Ishikawa (cell line): ENCODE measurements around the gene SWT1.

Source experiments
- CEBPB ChIP-seq: IDR thresholded peaks from 2 replicates; pipeline ENCODE4 v1.6.1; 2012
- CREB1 ChIP-seq: IDR thresholded peaks from 2 replicates; pipeline ENCODE4 v1.6.1; 2012; ENCODE audit warnings: low read depth
- EGR1 ChIP-seq: IDR thresholded peaks from 2 replicates; pipeline ENCODE4 v1.6.1; 2012
- EP300 ChIP-seq: IDR thresholded peaks from 2 replicates; pipeline ENCODE4 v1.6.1; 2012; ENCODE audit warnings: borderline replicate concordance
- FOXM1 ChIP-seq: IDR thresholded peaks from 2 replicates; pipeline ENCODE4 v1.6.1; 2012; ENCODE audit warnings: low read depth, borderline replicate concordance
- NFIC ChIP-seq: IDR thresholded peaks from 2 replicates; pipeline ENCODE4 v1.6.1; 2012
- RAD21 ChIP-seq: IDR thresholded peaks from 2 replicates; pipeline ENCODE4 v1.6.1; 2012; ENCODE audit warnings: low read depth
- TAF1 ChIP-seq: IDR thresholded peaks from 2 replicates; pipeline ENCODE4 v1.6.1; 2012; ENCODE audit warnings: low read depth, mild to moderate bottlenecking
- TCF12 ChIP-seq: IDR thresholded peaks from 2 replicates; pipeline ENCODE4 v1.6.1; 2012; ENCODE audit warnings: low read depth
- TEAD4 ChIP-seq: IDR thresholded peaks from 2 replicates; pipeline ENCODE4 v1.6.1; 2012
- YY1 ChIP-seq: IDR thresholded peaks from 2 replicates; pipeline ENCODE4 v1.6.1; 2012; ENCODE audit warnings: low read depth
- ZBTB7A ChIP-seq: IDR thresholded peaks from 2 replicates; pipeline ENCODE4 v1.6.1; 2012; ENCODE audit warnings: low read depth
- TF ChIP-seq, protein P1 (sequence below): IDR thresholded peaks from 2 replicates; pipeline ENCODE4 v1.6.1; 2012; ENCODE audit warnings: low read depth, mild to moderate bottlenecking
- TF ChIP-seq, protein P2 (sequence below): IDR thresholded peaks from 2 replicates; pipeline ENCODE4 v1.6.1; 2012
- TF ChIP-seq, protein P3 (sequence below): IDR thresholded peaks from 2 replicates; pipeline ENCODE4 v1.6.1; 2012

The SWT1 gene

DNA sequence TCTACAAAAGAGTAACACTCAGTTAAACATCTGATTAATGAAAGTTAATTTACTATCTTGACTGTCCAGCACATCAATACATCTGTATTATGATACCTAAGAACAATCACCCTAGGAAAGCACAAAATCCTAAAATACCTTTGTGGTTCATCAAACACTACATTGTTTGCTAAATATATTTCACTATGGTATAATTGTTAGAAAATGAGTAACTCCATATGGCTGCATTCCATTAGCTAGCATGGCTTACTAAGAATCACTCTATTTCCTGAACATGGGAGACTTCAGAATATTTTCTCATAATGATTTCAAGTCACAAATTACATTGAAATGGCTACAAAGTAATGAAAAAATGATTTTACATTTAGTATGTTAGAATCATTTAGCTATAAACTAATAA lies 12.7 kb upstream of the SWT1 start:
- TF ChIP-seq CREB1, result no peak
- no peak for TF ChIP-seq TCF12
- TF ChIP-seq FOXM1, result no peak
- TF ChIP-seq, protein P1, sequence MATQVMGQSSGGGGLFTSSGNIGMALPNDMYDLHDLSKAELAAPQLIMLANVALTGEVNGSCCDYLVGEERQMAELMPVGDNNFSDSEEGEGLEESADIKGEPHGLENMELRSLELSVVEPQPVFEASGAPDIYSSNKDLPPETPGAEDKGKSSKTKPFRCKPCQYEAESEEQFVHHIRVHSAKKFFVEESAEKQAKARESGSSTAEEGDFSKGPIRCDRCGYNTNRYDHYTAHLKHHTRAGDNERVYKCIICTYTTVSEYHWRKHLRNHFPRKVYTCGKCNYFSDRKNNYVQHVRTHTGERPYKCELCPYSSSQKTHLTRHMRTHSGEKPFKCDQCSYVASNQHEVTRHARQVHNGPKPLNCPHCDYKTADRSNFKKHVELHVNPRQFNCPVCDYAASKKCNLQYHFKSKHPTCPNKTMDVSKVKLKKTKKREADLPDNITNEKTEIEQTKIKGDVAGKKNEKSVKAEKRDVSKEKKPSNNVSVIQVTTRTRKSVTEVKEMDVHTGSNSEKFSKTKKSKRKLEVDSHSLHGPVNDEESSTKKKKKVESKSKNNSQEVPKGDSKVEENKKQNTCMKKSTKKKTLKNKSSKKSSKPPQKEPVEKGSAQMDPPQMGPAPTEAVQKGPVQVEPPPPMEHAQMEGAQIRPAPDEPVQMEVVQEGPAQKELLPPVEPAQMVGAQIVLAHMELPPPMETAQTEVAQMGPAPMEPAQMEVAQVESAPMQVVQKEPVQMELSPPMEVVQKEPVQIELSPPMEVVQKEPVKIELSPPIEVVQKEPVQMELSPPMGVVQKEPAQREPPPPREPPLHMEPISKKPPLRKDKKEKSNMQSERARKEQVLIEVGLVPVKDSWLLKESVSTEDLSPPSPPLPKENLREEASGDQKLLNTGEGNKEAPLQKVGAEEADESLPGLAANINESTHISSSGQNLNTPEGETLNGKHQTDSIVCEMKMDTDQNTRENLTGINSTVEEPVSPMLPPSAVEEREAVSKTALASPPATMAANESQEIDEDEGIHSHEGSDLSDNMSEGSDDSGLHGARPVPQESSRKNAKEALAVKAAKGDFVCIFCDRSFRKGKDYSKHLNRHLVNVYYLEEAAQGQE, result no peak
- no peak for TF ChIP-seq RAD21
- TF ChIP-seq NFIC, result no peak
- TF ChIP-seq TEAD4, result no peak
- TF ChIP-seq EGR1, result no peak
- TF ChIP-seq, protein P2, sequence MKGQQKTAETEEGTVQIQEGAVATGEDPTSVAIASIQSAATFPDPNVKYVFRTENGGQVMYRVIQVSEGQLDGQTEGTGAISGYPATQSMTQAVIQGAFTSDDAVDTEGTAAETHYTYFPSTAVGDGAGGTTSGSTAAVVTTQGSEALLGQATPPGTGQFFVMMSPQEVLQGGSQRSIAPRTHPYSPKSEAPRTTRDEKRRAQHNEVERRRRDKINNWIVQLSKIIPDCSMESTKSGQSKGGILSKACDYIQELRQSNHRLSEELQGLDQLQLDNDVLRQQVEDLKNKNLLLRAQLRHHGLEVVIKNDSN, result no peak
- TF ChIP-seq CEBPB, result no peak
- no peak for TF ChIP-seq TAF1
- TF ChIP-seq EP300, result no peak
- no peak for TF ChIP-seq ZBTB7A
- no peak for TF ChIP-seq YY1

DNA sequence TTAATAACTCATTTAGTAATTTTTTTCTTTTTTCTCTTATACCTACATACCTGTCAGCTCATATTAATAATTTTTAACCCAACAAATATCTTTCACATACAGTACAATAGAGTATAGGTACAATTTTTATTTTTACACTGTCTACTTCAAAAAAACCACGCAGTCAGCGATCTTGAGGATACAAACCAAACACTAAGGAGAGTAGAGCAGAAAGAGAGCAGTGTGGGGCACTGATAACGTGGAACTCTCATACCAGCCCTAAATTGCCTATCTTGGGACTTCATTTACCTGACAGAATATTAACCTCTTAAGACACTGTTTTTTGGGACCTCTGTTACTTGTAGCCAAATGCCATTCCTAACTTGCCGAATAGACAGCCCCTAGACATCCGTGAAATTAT lies 5.8 kb upstream of the SWT1 start:
- no peak for TF ChIP-seq TEAD4
- TF ChIP-seq CEBPB, result no peak
- TF ChIP-seq RAD21, result no peak
- no peak for TF ChIP-seq NFIC
- no peak for TF ChIP-seq ZBTB7A
- TF ChIP-seq CREB1, result no peak
- TF ChIP-seq TAF1, result no peak
- no peak for TF ChIP-seq YY1

DNA sequence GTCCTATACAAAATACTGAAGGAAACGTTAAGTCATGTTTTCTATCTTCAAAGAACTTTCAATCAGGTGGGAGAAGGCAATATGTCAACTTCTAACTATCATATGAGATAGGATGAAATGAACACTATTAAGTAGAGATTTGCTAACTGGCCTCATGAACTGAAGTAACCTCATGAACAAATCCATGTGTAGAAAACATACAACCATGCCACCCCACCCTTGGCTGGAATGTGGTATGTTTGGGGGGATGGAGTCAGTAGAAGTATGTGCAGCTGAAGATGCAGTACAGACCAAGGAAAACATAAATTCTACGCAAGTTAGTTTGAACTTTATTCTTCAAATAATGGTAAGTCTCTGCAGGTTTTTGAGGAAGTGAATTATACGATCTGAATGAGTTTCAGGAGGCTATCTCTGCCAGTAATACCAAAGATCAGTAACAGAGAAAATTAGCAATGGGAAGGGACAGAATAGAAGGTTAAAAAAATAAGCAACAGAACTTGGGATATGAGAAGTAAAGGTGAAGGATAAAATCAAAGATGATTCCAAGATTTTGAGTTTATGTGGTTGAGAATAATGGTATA lies 4.7 kb upstream of the SWT1 start:
- no peak for TF ChIP-seq FOXM1
- TF ChIP-seq EP300, result no peak
- TF ChIP-seq YY1, result no peak
- no peak for TF ChIP-seq NFIC
- TF ChIP-seq, protein P1, result no peak
- TF ChIP-seq ZBTB7A, result no peak
- no peak for TF ChIP-seq CEBPB
- no peak for TF ChIP-seq TCF12
- TF ChIP-seq TEAD4, result no peak
- TF ChIP-seq TAF1, result no peak
- TF ChIP-seq, protein P2, result no peak
- TF ChIP-seq CREB1, result no peak
- TF ChIP-seq, protein P3, sequence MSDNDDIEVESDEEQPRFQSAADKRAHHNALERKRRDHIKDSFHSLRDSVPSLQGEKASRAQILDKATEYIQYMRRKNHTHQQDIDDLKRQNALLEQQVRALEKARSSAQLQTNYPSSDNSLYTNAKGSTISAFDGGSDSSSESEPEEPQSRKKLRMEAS, result no peak

DNA sequence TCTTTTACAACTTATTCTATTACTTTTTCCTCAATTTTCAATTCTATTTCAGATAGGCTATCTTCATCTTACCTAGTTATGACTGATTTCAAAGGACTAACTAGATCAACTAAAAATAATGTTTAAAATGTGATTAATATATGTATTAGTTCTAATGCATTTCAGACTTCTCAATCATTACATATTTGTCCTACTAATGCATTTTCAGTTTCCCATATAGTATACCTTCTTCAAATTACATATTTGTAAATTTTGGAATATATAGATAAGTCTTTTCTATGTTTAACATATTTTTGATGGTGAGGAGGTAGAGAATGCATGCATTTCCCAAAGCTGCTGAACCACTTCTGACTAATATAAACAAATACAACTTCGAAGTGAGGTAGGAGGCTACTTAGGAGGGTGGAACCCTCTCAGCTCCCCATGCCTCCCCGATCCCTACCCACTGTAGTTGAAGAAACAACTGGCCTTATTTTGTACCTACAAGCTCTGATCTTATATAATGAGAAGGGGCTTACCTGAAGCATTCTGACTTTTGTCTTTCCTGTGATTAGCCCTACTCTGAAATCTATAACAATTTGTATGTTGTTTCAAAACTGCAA lies 2.0 kb upstream of the SWT1 start:
- TF ChIP-seq, protein P3, result no peak
- no peak for TF ChIP-seq EP300
- TF ChIP-seq NFIC, result no peak
- no peak for TF ChIP-seq ZBTB7A
- TF ChIP-seq EGR1, result no peak

DNA sequence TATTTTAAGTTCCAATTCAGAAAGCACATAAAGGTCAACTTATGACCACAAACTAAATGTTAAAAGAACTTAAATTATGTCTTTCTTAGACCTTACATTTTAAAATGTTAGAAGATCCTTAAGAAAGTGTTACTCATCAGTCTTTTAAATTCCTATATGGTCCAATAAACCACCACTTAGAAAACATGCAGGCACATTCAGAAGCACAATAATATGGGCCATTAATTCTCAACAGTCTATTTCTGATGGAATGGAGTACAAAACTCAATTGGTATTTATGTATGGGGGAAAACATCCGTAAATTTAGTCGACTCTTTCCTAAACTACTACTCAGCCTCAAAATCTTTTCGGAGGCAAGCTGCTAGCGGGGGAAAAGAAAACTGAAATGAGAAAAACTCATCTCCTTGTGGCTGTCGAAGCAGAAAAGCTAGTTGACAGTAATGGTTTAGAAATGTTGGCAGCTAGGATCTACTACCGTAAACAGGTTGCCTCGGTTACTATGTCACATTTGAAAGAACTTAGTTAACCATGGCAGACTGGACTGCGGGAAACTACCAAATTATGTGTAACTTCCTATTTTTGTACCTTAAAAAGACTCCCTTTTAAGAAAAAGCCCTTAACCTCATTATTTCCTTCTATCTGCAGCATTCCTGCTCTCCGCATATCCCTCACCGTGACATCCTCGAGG lies 1.2 kb upstream of the SWT1 start:
- no peak for TF ChIP-seq ZBTB7A
- no peak for TF ChIP-seq EP300
- no peak for TF ChIP-seq CREB1
- no peak for TF ChIP-seq FOXM1
- no peak for TF ChIP-seq EGR1
- no peak for TF ChIP-seq CEBPB
- no peak for TF ChIP-seq YY1
- no peak for TF ChIP-seq RAD21
